ENCODE measurements around the gene CRIM1.

Gene CRIM1

GRCh38 chr2:36459725-36460137 lies 104.2 kb downstream of the CRIM1 start:
- peak; percentile 52 for DNase-seq (ENCODE audit: low spot score)

GRCh38 chr2:36461039-36461681 lies 105.6 kb downstream of the CRIM1 start:
- DNase-seq (ENCODE audit: low spot score) = peak; percentile 86

DNA sequence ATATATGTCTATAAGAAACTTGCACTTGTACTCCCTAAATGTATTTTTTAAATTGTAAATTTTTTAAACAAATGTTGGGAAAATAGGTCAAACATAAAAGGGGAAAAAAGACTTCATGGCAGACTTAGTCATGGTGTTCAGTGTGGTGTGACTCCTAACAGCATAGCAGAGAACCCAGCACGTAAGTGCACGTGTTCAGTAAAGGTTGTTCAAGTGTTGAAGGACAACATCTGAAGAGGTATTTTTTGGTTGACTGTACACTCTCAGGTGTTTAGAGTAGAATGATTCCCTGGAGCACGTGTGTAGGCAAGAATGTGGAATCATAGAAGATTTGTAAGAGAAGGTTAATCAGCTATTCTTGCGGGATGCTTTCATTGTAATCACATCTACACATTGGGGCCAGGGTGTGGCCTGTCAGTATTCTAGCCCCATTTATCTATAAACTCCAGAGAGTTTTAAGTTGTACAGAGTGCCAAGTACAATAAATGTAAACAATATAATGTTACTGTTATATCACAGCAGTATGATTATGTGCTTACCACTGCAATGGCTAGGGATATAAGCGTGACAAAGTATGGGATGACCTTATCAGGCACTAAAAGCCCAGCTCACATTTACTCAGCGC lies 106.8 kb downstream of the CRIM1 start:
- no peak for DNase-seq (ENCODE audit: low spot score)

DNA sequence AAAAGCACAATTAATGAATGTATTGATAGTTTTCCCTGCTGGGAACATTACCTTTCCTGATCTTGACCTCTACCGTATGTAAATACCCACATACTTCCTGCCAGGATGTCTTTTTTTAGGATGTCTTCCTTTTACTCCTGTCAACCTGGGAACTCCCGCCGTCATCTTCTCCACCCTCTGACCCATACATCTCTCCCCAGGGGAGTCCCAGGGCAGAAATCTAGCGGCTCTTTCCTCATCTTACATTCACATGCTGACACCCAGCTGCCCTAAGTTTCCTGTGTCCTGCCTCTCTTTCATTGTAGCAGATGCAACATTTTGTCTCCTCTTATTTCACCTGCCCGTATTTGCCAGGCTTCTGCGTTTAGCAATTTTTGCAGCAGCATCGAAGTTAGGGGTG lies 107.8 kb downstream of the CRIM1 start:
- DNase-seq (ENCODE audit: low spot score) = no peak

- no peak for DNase-seq (ENCODE audit: low spot score)
Observed at GRCh38 chr2:36464006-36464721, 108.6 kb downstream of the CRIM1 start.

DNA sequence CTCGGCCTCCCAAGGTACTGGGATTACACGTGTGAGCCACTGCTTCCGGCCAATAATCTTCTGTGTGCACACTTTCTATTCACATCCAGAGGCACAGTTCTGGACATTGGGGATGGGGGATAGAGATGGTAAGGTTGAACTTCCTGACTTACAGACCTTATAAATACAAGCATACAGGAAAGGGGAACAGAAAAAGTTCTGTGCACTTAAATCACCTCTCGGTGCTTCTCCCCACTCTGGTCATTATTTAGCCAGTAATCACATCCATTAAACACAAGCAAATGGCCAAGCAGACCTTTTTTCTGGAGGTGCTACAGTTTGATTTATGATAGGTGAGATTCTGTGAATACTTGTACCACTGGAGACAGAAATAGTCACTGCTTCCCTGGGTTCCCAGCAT lies 110.6 kb downstream of the CRIM1 start:
- DNase-seq (ENCODE audit: low spot score) = no peak

- no peak for DNase-seq (ENCODE audit: low spot score)
Observed at GRCh38 chr2:36468463-36469105, 113.0 kb downstream of the CRIM1 start.

DNA sequence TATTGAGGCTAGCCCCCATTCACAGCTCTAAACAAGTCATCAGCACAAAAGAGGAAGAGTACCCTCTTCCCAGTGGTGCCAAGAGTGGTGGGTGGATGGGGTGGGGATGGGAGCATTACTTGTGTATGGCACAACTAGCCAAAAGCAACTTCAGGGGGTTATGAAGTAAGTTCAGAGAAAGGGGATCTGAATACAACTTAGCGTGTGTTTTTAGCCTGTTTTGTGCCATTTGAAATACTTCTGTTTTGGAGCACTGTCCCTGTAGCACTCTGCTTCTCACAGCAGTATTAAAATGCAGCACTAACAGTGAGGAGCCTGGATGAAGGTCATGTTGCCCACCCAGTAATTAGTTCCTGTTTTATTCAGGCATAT lies 113.5 kb downstream of the CRIM1 start:
- no peak for DNase-seq (ENCODE audit: low spot score)

GRCh38 chr2:36469710-36470109 lies 114.1 kb downstream of the CRIM1 start:
- no peak for DNase-seq (ENCODE audit: low spot score)

DNA sequence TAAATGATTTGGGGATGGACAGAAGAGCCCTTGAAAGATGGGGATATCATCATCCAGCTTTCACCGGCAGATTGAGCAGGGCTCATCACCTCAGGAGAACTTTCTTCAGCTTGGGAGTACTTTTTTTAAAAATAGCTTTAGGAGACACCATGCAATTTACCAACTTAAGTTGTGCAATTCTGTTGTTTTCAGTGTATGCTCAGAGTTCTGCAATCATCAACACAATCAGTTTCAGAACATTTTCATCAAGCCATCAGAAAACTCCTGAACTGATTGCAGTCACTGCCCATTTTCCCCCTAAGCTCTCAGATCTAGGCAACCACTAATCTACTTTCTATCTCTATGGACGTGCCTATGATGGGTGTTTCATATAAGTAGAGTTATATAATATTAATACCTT lies 117.7 kb downstream of the CRIM1 start:
- DNase-seq (ENCODE audit: low spot score) = no peak

DNA sequence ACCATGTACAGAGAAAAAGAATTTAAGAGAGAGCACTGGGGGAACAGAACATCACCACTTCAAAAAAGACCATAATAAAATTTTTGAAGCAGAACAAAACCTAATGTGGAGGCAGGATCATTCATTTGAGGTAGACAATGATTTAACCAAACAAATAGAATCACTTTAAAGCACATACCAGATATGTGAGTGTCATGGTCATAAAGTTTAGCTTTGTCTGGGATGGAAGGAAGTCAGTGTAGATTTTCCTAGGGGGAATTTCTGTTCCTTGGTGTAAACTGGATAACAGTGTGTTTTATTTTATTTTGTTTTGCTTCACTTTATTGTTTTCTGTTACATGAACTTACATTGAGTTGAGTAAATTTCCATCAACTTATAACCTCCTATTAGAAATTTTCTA lies 120.8 kb downstream of the CRIM1 start:
- no peak for DNase-seq (ENCODE audit: low spot score)

DNA sequence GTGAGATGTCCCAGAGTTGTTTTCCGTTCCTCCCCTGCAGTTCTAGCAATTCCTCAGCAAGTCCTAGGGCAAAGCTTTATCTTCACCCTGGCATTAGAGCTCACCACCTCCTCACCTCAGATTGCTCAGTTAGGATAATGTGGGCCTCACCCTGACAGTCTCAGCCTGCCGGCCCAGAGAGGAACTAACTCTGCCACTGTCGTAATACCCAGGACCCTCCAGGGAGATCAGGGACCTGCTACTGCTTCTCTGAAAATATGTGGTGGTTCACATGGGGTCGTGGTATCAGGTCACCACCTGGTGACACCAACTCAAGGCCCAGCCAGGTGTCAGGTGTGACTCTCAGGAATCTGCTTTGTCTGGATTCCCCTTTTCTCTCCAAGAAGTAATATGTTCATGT lies 121.7 kb downstream of the CRIM1 start:
- DNase-seq (ENCODE audit: low spot score) = no peak

DNA sequence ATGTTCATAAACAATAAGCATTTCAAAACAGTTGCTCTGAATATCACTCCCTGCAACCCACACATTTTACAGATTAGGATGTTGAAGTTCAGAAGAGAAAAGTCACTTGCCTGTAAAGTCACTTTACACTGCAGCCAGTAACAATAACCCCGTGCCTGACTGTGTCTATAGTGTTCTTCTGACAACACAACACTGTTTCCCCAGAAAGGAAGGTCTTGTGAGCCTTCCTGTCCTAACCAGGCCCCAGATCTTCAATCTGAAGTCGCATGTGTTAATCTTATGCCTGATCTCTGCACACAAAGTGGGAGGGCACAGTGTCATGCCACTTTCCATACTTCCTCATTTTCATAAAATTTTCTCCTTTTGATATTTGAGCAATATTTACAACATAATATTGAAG lies 122.2 kb downstream of the CRIM1 start:
- no peak for DNase-seq (ENCODE audit: low spot score)

- peak; percentile 91 for DNase-seq (ENCODE audit: low spot score)
Observed at GRCh38 chr2:36478332-36478738, 122.8 kb downstream of the CRIM1 start.

DNA sequence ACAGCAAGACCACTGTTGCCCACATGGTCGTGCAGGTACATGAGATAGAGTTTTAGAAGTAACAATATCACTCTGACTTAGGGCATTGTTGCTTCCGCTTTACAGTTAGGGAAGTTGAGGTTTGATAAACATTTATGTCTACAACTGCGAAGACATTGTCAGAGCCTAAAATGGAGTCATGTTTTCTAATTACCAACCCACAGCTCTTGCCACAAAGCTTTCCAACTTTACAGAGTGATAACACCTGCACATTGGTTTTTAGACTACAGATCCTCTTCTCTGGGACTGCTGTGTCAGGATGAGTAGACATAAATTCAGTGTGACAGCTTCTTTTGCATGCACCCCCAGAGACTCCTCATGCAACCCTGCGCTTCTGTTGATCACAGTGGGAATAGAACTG lies 123.4 kb downstream of the CRIM1 start:
- no peak for DNase-seq (ENCODE audit: low spot score)

DNA sequence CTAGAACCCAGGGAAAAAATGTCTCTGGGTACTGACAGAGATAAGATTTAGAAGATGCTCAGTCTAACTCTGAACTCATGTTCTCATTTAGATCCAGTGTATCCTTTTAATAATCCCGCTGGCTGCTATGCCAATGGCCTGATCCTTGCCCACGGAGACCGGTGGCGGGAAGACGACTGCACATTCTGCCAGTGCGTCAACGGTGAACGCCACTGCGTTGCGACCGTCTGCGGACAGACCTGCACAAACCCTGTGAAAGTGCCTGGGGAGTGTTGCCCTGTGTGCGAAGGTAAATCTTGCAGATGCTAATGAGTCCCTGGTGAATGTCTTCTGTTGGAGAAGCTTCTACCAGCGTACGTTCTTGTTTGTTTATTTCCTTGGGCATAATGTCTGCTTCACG lies 123.8 kb downstream of the CRIM1 start:
- no peak for DNase-seq (ENCODE audit: low spot score)

DNA sequence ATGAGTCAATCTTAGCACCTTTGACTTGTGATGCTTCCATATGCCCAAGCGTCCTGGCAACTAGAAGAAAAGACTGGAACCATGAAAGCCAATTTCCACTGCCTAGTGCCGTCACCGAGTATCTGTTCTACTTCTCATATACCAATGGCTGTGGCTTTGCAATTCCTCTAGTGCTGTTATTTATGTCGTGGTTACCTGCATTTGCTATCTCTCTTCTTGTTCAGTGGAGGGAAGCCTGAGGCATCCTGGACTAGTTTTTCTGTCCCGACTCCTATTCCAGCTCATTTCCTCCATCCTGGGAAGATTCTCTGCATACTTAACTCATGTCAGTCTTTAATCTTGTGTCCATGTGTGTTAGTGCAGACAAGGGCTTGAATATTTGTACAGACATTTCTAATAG lies 124.5 kb downstream of the CRIM1 start:
- no peak for DNase-seq (ENCODE audit: low spot score)

GRCh38 chr2:36480636-36481035 lies 125.1 kb downstream of the CRIM1 start:
- DNase-seq (ENCODE audit: low spot score) = no peak

DNA sequence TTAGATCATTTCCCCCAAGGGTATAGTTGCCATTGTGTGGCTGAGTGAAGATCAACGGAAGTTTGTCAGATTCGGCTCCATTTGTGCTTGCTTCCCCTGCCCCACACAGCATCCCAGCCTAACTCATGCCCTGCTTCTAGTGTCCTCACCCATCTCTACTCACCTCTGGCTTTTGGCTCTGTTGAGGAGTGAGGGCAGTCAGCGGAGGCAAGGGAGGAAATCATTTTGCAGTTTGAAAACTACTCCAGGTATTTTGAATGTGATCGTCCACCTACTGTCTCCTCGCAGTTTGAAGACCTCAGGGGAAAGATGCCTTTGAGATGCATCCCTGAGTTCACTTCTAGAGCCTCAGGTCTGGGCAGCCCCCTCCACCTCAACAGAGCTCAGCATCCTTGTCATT lies 126.1 kb downstream of the CRIM1 start:
- DNase-seq (ENCODE audit: low spot score) = no peak

DNA sequence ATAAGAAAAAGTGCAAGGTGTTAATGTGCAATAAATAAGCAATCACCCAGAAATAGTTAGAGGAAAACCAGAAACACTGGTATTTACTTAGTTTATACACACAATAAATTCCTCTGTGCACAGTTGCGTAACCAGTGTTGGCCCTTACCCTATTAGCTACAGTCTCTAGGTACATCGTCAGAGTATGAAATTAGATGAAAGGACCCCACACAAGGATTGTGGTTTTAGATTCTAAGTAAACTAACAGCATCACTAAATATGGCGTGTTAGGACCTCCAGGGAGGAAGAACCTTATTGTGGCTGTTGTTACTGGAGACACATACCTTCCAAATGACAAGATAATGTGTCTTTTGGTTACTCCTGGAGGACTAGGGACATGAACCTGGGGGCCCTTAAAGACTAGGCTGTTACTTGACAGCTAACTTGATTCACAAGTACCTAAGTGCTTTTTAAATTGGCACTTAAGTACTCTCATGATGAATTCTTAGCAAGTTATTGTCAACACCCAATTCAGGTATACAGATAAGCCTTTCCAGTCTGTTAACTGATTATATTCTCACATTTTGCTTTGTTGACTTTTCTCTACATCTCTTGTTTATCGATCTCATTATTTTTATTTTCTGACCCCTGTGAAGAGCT lies 127.1 kb downstream of the CRIM1 start:
- no peak for DNase-seq (ENCODE audit: low spot score)

- no peak for DNase-seq (ENCODE audit: low spot score)
Observed at GRCh38 chr2:36483290-36483689, 127.7 kb downstream of the CRIM1 start.

- DNase-seq (ENCODE audit: low spot score) = no peak
Observed at GRCh38 chr2:36484454-36484853, 128.9 kb downstream of the CRIM1 start.

GRCh38 chr2:36485521-36485920 lies 129.9 kb downstream of the CRIM1 start:
- DNase-seq (ENCODE audit: low spot score) = no peak

All from RKO (cell line).